GM12891 (cell line): ENCODE results near the gene CTXND1.
A peak's percentile ranks its signal among the peaks of the same experiment; 100 is the strongest.

Experiments used
- DNase-seq: peaks from one replicate; pipeline ENCODE4 v3.0.0; 2011; ENCODE audit warnings: low spot score; ENCODE audit not compliant: insufficient read length
- FAIRE-seq: peaks from 2 replicates; lab custom pipeline; 2011; peaks lifted over from hg19 to GRCh38; lab: Jason Lieb, UNC
- PAX5 ChIP-seq: IDR thresholded peaks from 2 replicates; pipeline ENCODE4 v1.6.1; 2011; ENCODE audit warnings: low read length, moderate library complexity, mild to moderate bottlenecking; ENCODE audit not compliant: insufficient read depth, severe bottlenecking
- POLR2A ChIP-seq: IDR thresholded peaks from 2 replicates; pipeline ENCODE4 v1.6.1; 2011; ENCODE audit warnings: low read depth, low read length, control low read depth
- POLR2AphosphoS5 ChIP-seq: IDR thresholded peaks from 2 replicates; pipeline ENCODE4 v1.6.1; 2011; ENCODE audit warnings: low read depth, low read length, control low read depth
- POU2F2 ChIP-seq: IDR thresholded peaks from 2 replicates; pipeline ENCODE4 v1.6.1; 2011; ENCODE audit warnings: low read depth, mild to moderate bottlenecking, control low read depth, low read length, moderate library complexity
- SPI1 ChIP-seq: IDR thresholded peaks from 2 replicates; pipeline ENCODE4 v1.6.1; 2011; ENCODE audit warnings: low read depth, low read length, control low read depth
- TAF1 ChIP-seq: IDR thresholded peaks from 2 replicates; pipeline ENCODE4 v1.6.1; 2011; ENCODE audit warnings: low read depth, low read length, control low read depth

CTXND1 gene

GRCh38 chr15:80275961-80276360 is 23.9 kb upstream of the CTXND1 start:
- DNase-seq (no peak), FAIRE-seq (no peak)

GRCh38 chr15:80274996-80275395 is 23.0 kb upstream of the CTXND1 start:
- DNase-seq (no peak), FAIRE-seq (no peak)
- TF ChIP-seq PAX5 (no peak), TAF1 (no peak), SPI1 (no peak), POLR2A (no peak), POLR2AphosphoS5 (no peak), POU2F2 (no peak)

More at GRCh38 chr15:80275961-80276360, 23.9 kb upstream of the CTXND1 start:
- TF ChIP-seq POLR2AphosphoS5 (no peak), SPI1 (no peak)

GRCh38 chr15:80274554-80274953 is 22.5 kb upstream of the CTXND1 start:
- no peak for FAIRE-seq
- no peak for DNase-seq
- TF ChIP-seq SPI1 (no peak), POLR2A (no peak), POLR2AphosphoS5 (no peak), PAX5 (no peak), TAF1 (no peak), POU2F2 (no peak)

- DNase-seq (no peak), FAIRE-seq (no peak)
- TF ChIP-seq PAX5, result no peak
- TF ChIP-seq POU2F2, result no peak
- TF ChIP-seq POLR2A, result no peak
- no peak for TF ChIP-seq SPI1
- TF ChIP-seq POLR2AphosphoS5, result no peak
- no peak for TF ChIP-seq TAF1
These were observed 21.0 kb upstream of the CTXND1 start for GRCh38 chr15:80272987-80273386.

- TF ChIP-seq TAF1 (no peak), POLR2A (no peak), SPI1 (no peak), POU2F2 (no peak), PAX5 (no peak)
- FAIRE-seq (no peak), DNase-seq (no peak)
These were observed 18.5 kb upstream of the CTXND1 start for GRCh38 chr15:80270472-80270871.

- no peak for DNase-seq
- TF ChIP-seq POLR2A (no peak), TAF1 (no peak), POU2F2 (no peak), PAX5 (no peak), SPI1 (no peak)
- no peak for FAIRE-seq
These were observed 16.1 kb upstream of the CTXND1 start for GRCh38 chr15:80268101-80268500.

GRCh38 chr15:80267658-80268057 is 15.6 kb upstream of the CTXND1 start:
- DNase-seq (no peak), FAIRE-seq (no peak)
- no peak for TF ChIP-seq PAX5

GRCh38 chr15:80266745-80267144 is 14.7 kb upstream of the CTXND1 start:
- FAIRE-seq (no peak), DNase-seq (no peak)
- TF ChIP-seq POU2F2 (no peak), POLR2A (no peak), POLR2AphosphoS5 (no peak), PAX5 (no peak), TAF1 (no peak), SPI1 (no peak)

GRCh38 chr15:80266113-80266512 is 14.1 kb upstream of the CTXND1 start:
- DNase-seq (no peak), FAIRE-seq (no peak)
- TF ChIP-seq TAF1 (no peak), POU2F2 (no peak), POLR2A (no peak), PAX5 (no peak), SPI1 (peak; percentile 85)

GRCh38 chr15:80265021-80265420 is 13.0 kb upstream of the CTXND1 start:
- no peak for DNase-seq
- no peak for FAIRE-seq
- TF ChIP-seq PAX5 (no peak), POLR2AphosphoS5 (no peak), POLR2A (no peak), POU2F2 (no peak), TAF1 (no peak), SPI1 (no peak)

GRCh38 chr15:80264031-80264430 is 12.0 kb upstream of the CTXND1 start:
- FAIRE-seq (no peak), DNase-seq (no peak)
- TF ChIP-seq SPI1, result no peak
- no peak for TF ChIP-seq POLR2A
- no peak for TF ChIP-seq PAX5
- TF ChIP-seq POU2F2, result no peak
- TF ChIP-seq POLR2AphosphoS5, result no peak
- no peak for TF ChIP-seq TAF1
